Measurements from ENCODE around the gene AFF1.

The AFF1 gene

DNA sequence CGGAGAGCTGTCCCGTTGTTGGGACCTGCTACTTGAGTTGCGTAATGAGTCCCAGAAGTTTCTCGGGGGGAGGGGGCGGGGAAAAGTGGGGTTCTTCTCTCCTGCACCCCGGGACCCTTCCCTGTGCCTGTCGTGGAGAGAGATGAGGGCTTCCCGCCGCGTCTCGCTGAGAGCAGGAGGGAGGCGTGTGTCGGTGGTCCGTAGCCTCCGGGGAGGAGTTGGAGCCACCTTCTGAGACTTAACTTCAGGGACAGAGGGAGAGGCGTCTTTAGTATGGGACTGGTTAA is 698 bp downstream of the AFF1 start:
- no peak for TF ChIP-seq CTCF (conservative IDR thresholded peaks at IDR 0.05; ENCODE audit: low read depth, low read length)
- peak overlapping the region; percentile 69 for H3K4me3 ChIP-seq (ENCODE audit: low read length)
- DNase-seq (ENCODE audit: low read depth), result no peak

DNA sequence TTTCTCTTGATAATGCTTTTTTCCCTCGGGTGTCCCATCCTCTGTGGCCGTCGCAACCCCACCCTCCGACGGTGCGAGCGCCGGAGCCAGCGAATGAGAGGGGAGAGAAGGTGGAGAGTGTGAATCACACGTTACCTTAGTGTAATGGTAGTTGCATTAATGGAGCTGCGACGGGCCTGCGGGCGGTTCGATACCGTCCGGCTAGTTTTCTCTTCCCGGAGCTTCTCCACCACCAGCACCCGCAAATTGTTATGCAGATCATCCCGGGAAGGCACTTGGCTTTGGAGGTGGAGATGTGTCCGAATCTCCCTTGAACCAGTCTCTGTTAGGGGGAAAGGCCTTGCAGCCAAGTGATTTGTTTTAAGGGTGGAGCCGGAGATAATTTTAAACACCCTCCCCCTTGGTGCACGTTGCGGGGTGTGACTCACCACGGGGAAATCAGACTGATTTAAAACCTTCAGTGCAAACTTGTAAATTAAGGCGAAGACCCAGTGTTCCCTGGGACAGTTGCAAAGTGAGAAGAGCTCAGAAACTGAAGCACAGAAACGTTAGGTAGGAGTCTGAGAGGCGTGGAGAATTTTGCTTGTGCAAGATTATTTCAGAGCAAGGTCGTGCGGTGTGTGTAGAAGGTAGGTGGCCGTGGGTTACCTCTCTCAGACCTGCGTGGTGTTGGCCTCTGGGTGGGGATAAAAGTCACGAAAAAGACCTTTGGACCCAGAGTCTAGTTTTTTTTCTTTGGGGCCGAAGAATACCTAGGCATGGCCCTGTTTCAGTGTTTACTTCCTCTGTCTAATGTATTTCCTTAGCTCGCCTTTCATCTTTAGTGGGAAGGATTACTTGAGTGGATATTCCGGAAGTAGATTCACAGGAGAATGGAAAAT is 1.3 kb downstream of the AFF1 start:
- peak overlapping the region; percentile 69 for H3K4me3 ChIP-seq (ENCODE audit: low read length)
- DNase-seq (ENCODE audit: low read depth), result no peak
- no peak for TF ChIP-seq CTCF (conservative IDR thresholded peaks at IDR 0.05; ENCODE audit: low read depth, low read length)

DNA sequence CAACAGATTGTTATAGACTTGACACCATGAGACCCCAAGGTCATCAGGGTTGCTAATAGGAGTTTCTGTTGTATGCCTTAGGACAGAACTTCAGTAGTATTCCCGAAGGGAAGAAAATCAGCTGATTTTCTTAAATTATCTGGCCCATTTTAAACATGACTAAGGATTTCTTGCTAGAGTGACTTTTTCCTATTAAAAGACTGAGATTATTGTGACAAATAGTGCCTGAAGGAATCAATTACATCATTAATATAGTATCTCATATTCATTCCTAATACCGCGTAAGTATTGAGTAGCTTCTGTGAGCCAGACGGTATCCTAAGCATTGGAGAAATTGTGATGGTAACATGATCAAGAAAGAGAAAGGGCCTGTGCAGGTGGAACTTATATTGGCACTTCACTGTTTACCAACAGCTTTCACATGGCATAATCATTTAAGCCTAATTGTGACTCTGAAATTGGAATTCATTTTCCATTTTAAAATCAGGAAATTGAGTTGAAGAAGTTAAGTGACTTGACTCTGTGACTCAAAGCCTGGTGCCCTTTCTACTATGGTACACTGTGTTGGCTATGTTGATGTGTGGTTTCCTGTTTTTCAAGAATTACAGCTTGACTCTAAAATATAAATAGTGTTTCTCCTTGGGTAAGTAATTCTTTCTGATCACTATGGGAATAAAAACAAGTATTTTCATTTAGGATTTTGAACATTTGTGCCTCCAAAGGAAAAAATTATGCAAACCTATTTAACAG is 4.1 kb downstream of the AFF1 start:
- no peak for TF ChIP-seq CTCF (conservative IDR thresholded peaks at IDR 0.05; ENCODE audit: low read depth, low read length)
- no peak for DNase-seq (ENCODE audit: low read depth)

GRCh38 chr4:86939729-86940575 is 5.1 kb downstream of the AFF1 start:
- no peak for DNase-seq (ENCODE audit: low read depth)
- no peak overlapping the region for H3K4me3 ChIP-seq (ENCODE audit: low read length)
- no peak for TF ChIP-seq CTCF (conservative IDR thresholded peaks at IDR 0.05; ENCODE audit: low read depth, low read length)

More for the DNA sequence above, 4.1 kb downstream of the AFF1 start:
- no peak overlapping the region for H3K4me3 ChIP-seq (ENCODE audit: low read length)

DNA sequence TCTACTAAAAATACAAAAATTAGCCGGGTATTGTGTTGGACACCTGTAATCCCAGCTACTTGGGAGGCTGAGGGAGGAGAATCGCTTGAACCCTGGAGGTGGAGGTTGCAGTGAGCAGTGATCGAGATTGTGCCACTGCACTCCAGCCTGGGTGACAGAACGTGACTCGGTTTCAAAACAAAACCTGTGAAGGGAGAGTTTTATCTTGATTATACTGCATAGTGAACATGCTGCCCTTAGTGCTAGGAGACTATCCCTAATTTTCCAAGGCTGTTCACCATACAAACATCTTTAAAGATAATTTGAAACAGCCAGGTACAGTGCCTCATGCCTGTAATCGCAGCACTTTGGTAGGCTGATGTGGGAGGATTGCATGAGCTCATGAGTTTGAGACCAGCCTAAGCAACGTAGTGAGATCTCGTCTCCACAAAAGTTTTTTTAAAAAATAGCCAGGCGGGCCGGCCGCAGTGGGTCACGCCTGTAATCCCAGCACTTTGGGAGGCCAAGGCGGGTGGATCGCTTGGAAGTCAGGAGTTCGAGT is 6.2 kb downstream of the AFF1 start:
- no peak for TF ChIP-seq CTCF (conservative IDR thresholded peaks at IDR 0.05; ENCODE audit: low read depth, low read length)
- no peak for DNase-seq (ENCODE audit: low read depth)
- no peak overlapping the region for H3K4me3 ChIP-seq (ENCODE audit: low read length)

- DNase-seq (ENCODE audit: low read depth), result no peak
- no peak overlapping the region for H3K4me3 ChIP-seq (ENCODE audit: low read length)
- TF ChIP-seq CTCF (conservative IDR thresholded peaks at IDR 0.05; ENCODE audit: low read depth, low read length), result no peak
Observed at GRCh38 chr4:86942185-86942666, 7.4 kb downstream of the AFF1 start.
